Mesenchymal stem cell (in vitro differentiated cells and primary cell): ENCODE data around the gene NLGN4Y.

ENCODE experiments used
- DNase-seq: peaks from one replicate; pipeline ENCODE4 v3.0.0-alpha.2; 2013
- H2AFZ ChIP-seq: one replicate; pipeline ENCODE4 v1.6.1; 2013; ENCODE audit warnings: low read depth, mild to moderate bottlenecking, control low read depth, inconsistent platforms, low read length, moderate library complexity
- H2AK5ac ChIP-seq: 2 replicates; pipeline ENCODE4 v1.6.1; 2013; ENCODE audit warnings: low read length, moderate library complexity, mild to moderate bottlenecking, inconsistent platforms; ENCODE audit not compliant: severe bottlenecking
- H2BK120ac ChIP-seq: one replicate; pipeline ENCODE4 v1.6.1; 2013; ENCODE audit warnings: low read depth, mild to moderate bottlenecking, inconsistent platforms, low read length, moderate library complexity
- H2BK12ac ChIP-seq, 2 experiments: one replicate each; pipeline ENCODE4 v1.6.1; 2013; ENCODE audit warnings: inconsistent platforms in 2 of 2, low read length in 2 of 2, mild to moderate bottlenecking in 2 of 2, moderate library complexity in 2 of 2, control low read depth in 1 of 2
- H2BK15ac ChIP-seq: one replicate; pipeline ENCODE4 v1.6.1; 2013; ENCODE audit warnings: mild to moderate bottlenecking, low read depth, inconsistent platforms; ENCODE audit not compliant: poor library complexity, severe bottlenecking
- H2BK5ac ChIP-seq: 2 replicates; pipeline ENCODE4 v1.6.1; 2013; ENCODE audit warnings: low read depth, mild to moderate bottlenecking, low read length, control low read depth, inconsistent platforms; ENCODE audit not compliant: poor library complexity, severe bottlenecking
- H3K14ac ChIP-seq, 2 experiments: one replicate each; pipeline ENCODE4 v1.6.1; 2013; ENCODE audit warnings: inconsistent platforms in 2 of 2, low read length in 2 of 2, control low read depth in 1 of 2, mild to moderate bottlenecking in 1 of 2, moderate library complexity in 1 of 2
- H3K18ac ChIP-seq, 2 experiments: one replicate each; pipeline ENCODE4 v1.6.1; 2013; ENCODE audit warnings: inconsistent platforms in 2 of 2, low read length in 2 of 2, control low read depth in 1 of 2, low read depth in 1 of 2, mild to moderate bottlenecking in 1 of 2
- H3K23ac ChIP-seq, 2 experiments: one replicate each; pipeline ENCODE4 v1.6.1; 2013; ENCODE audit warnings: inconsistent platforms in 2 of 2, low read length in 2 of 2, mild to moderate bottlenecking in 2 of 2, moderate library complexity in 2 of 2, control low read depth in 1 of 2
- H3K27ac ChIP-seq: 2 replicates; pipeline ENCODE4 v1.5.1; 2013; ENCODE audit warnings: mild to moderate bottlenecking, moderate library complexity, low read length, control low read depth, inconsistent platforms; ENCODE audit not compliant: poor library complexity, severe bottlenecking
- H3K27me3 ChIP-seq, 2 experiments: 2 replicates each; pipeline versions ENCODE4 v1.6.1 to v1.7.0; 2013; ENCODE audit warnings: low read length in 2 of 2, mild to moderate bottlenecking in 2 of 2, moderate library complexity in 2 of 2, control low read depth in 1 of 2, inconsistent platforms in 1 of 2; ENCODE audit not compliant: control insufficient read depth in 1 of 2, insufficient read depth in 1 of 2
- H3K36me3 ChIP-seq, 2 experiments: 2 replicates each; pipeline versions ENCODE4 v1.6.1 to v1.7.0; 2013; ENCODE audit warnings: low read length in 2 of 2, control low read depth in 1 of 2, inconsistent platforms in 1 of 2, low read depth in 1 of 2, mild to moderate bottlenecking in 1 of 2; ENCODE audit not compliant: insufficient read depth in 2 of 2, control insufficient read depth in 1 of 2
- H3K4ac ChIP-seq, 2 experiments: one replicate each; pipeline ENCODE4 v1.6.1; 2013; ENCODE audit warnings: inconsistent platforms in 2 of 2, low read length in 2 of 2, mild to moderate bottlenecking in 2 of 2, moderate library complexity in 2 of 2, control low read depth in 1 of 2, low read depth in 1 of 2
- H3K4me1 ChIP-seq: 2 replicates; pipeline ENCODE4 v1.6.1; 2013; ENCODE audit warnings: low read depth, low read length, control low read depth; ENCODE audit not compliant: control insufficient read depth, insufficient read depth
- H3K4me2 ChIP-seq: 2 replicates; pipeline ENCODE4 v1.6.1; 2013; ENCODE audit warnings: low read length, mild to moderate bottlenecking, inconsistent platforms; ENCODE audit not compliant: poor library complexity, severe bottlenecking
- H3K4me3 ChIP-seq, 2 experiments: 2 replicates each; pipeline versions ENCODE4 v1.5.1 to v1.7.0; 2013; ENCODE audit warnings: low read length in 2 of 2, mild to moderate bottlenecking in 2 of 2, control low read depth in 1 of 2, low read depth in 1 of 2; ENCODE audit not compliant: insufficient read depth in 1 of 2
- H3K79me1 ChIP-seq: replicated peaks from 2 replicates; pipeline ENCODE4 v1.6.1; 2013; ENCODE audit warnings: mild to moderate bottlenecking, control low read depth, low read length, inconsistent platforms; ENCODE audit not compliant: poor library complexity, severe bottlenecking
- H3K9ac ChIP-seq: 2 replicates; pipeline ENCODE4 v1.7.0; 2013; ENCODE audit warnings: mild to moderate bottlenecking, low read length, moderate library complexity
- H3K9me3 ChIP-seq: 2 replicates; pipeline ENCODE4 v1.7.0; 2013; ENCODE audit warnings: mild to moderate bottlenecking, low read length; ENCODE audit not compliant: control insufficient read depth
- H4K8ac ChIP-seq: one replicate; pipeline ENCODE4 v1.6.1; 2013; ENCODE audit warnings: inconsistent platforms, mild to moderate bottlenecking, low read length, moderate library complexity
- H4K91ac ChIP-seq: one replicate; pipeline ENCODE4 v1.6.1; 2013; ENCODE audit warnings: mild to moderate bottlenecking, low read length, inconsistent platforms
- WGBS: methylation state at CpG from one replicate; pipeline ENCODE4 v1.1.7; 2013; ENCODE audit warnings: mixed read lengths; 5-methylcytosine and 5-hydroxymethylcytosine counted together

NLGN4Y gene

GRCh38 chrY:14755571-14755970 lies 231.2 kb downstream of the NLGN4Y start:
- H3K4ac ChIP-seq = no peak overlapping the region
- no peak overlapping the region for H2BK15ac ChIP-seq
- H2BK12ac ChIP-seq = no peak overlapping the region
- H3K18ac ChIP-seq = no peak overlapping the region
- H3K9ac ChIP-seq = no peak overlapping the region
- H3K14ac ChIP-seq = no peak overlapping the region
- no peaks in the 10 kb centered on the region for H3K9me3 ChIP-seq
- H3K4me3 ChIP-seq = no peak overlapping the region
- no peak for DNase-seq
- H3K27ac ChIP-seq = no peak overlapping the region
- no peak overlapping the region for H2BK5ac ChIP-seq
- no peaks in the 10 kb centered on the region for H3K27me3 ChIP-seq
- H2BK120ac ChIP-seq = no peak overlapping the region
- H4K91ac ChIP-seq = no peak overlapping the region
- H3K23ac ChIP-seq = no peak overlapping the region
- no peak overlapping the region for H4K8ac ChIP-seq
- H3K36me3 ChIP-seq = no peaks in the 10 kb centered on the region
- H2AFZ ChIP-seq = no peak overlapping the region
- no peaks in the 10 kb centered on the region for H3K4me1 ChIP-seq
- no peak overlapping the region for H2AK5ac ChIP-seq
- H3K79me1 ChIP-seq = no peaks in the 10 kb centered on the region
- no peak overlapping the region for H3K4me2 ChIP-seq

DNA sequence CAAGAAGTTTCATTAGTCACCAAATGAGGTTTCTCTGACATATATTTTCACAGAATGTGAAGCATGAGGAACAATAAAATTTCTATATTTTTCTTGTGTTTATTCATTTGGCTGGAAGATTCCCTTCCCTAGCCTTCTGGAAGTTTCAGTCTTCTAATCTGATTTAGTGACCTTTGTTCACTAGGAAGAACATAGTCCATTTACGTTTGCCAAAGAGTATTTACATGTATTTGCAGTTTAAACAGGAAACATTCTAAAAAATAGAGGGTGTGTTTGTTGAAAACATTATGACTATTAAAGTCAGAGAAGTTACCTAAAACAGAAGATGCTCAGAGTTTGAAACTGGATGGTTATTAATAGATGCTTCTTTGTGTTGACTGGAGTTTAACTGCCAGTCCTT lies 238.6 kb downstream of the NLGN4Y start:
- WGBS = no CpG with 5 or more reads among the region's 1 CpG
- Histone ChIP-seq H3K9me3 (no peaks in the 10 kb centered on the region), H3K27ac (no peak overlapping the region), H2BK120ac (no peak overlapping the region), H3K27me3 (no peaks in the 10 kb centered on the region), H3K14ac (no peak overlapping the region), H3K79me1 (no peaks in the 10 kb centered on the region), H2BK12ac (no peak overlapping the region), H3K4ac (no peak overlapping the region), H3K36me3 (no peaks in the 10 kb centered on the region), H3K4me1 (no peaks in the 10 kb centered on the region), H2AFZ (no peak overlapping the region), H3K9ac (no peak overlapping the region), H4K91ac (no peak overlapping the region), H3K4me3 (no peak overlapping the region), H2AK5ac (no peak overlapping the region), H2BK15ac (no peak overlapping the region), H4K8ac (no peak overlapping the region), H2BK5ac (no peak overlapping the region), H3K18ac (no peak overlapping the region), H3K23ac (no peak overlapping the region), H3K4me2 (no peak overlapping the region)
- no peak for DNase-seq

GRCh38 chrY:14763600-14763999 lies 239.3 kb downstream of the NLGN4Y start:
- Histone ChIP-seq H3K4ac (no peak overlapping the region), H2BK5ac (no peak overlapping the region), H2AFZ (no peak overlapping the region), H3K79me1 (no peaks in the 10 kb centered on the region), H2BK12ac (no peak overlapping the region), H4K91ac (no peak overlapping the region), H3K36me3 (no peaks in the 10 kb centered on the region), H3K27me3 (no peaks in the 10 kb centered on the region), H3K9me3 (no peaks in the 10 kb centered on the region), H3K27ac (no peak overlapping the region), H3K4me3 (no peak overlapping the region), H4K8ac (no peak overlapping the region), H2AK5ac (no peak overlapping the region), H3K14ac (no peak overlapping the region), H2BK15ac (no peak overlapping the region), H3K23ac (no peak overlapping the region), H2BK120ac (no peak overlapping the region), H3K4me1 (no peaks in the 10 kb centered on the region), H3K4me2 (no peak overlapping the region), H3K18ac (no peak overlapping the region), H3K9ac (no peak overlapping the region)
- DNase-seq = no peak

GRCh38 chrY:14778208-14778607 lies 253.9 kb downstream of the NLGN4Y start:
- H3K27ac ChIP-seq = no peak overlapping the region
- WGBS = 83% methylated on average over 2 of the region's 4 CpGs
- no peak overlapping the region for H3K23ac ChIP-seq
- H2AFZ ChIP-seq = no peak overlapping the region
- H4K8ac ChIP-seq = no peak overlapping the region
- H3K79me1 ChIP-seq = no peaks in the 10 kb centered on the region
- H2AK5ac ChIP-seq = no peak overlapping the region
- no peak overlapping the region for H3K4me3 ChIP-seq
- H3K4ac ChIP-seq = no peak overlapping the region
- H2BK120ac ChIP-seq = no peak overlapping the region
- no peak overlapping the region for H2BK12ac ChIP-seq
- no peak overlapping the region for H3K9ac ChIP-seq
- H2BK15ac ChIP-seq = no peak overlapping the region
- no peak overlapping the region for H2BK5ac ChIP-seq
- H3K9me3 ChIP-seq = no peaks in the 10 kb centered on the region
- no peak overlapping the region for H3K14ac ChIP-seq
- H3K4me2 ChIP-seq = no peak overlapping the region
- H3K36me3 ChIP-seq = no peaks in the 10 kb centered on the region
- DNase-seq = no peak
- H3K27me3 ChIP-seq = no peaks in the 10 kb centered on the region
- no peaks in the 10 kb centered on the region for H3K4me1 ChIP-seq
- H4K91ac ChIP-seq = no peak overlapping the region
- H3K18ac ChIP-seq = no peak overlapping the region
